Heart left ventricle (tissue), 13 donors: Measurements from ENCODE around the gene TAAR8.
"Not testable (repeated sequence)": the region's sequence is repeated elsewhere in the genome, so short reads cannot be mapped to it uniquely, and the experiment has no call there.

ENCODE experiments used
- POLR2A ChIP-seq, 2 donors: fragments of 450-650 bp; IDR thresholded peaks; one replicate each; pipeline ENCODE4 v1.6.1; 2017; ENCODE audit warnings: antibody characterized with exemption in 2 of 2, mild to moderate bottlenecking in 2 of 2, moderate library complexity in 2 of 2
- TF ChIP-seq, protein P1 (sequence below), 12 donors: fragments of 200-600 bp; sonication (generic) in 4 of 12; IDR thresholded peaks; one replicate each; pipeline versions ENCODE4 v1.5.0 to v1.8.0; 2018 to 2022; ENCODE audit warnings: antibody characterized with exemption in 12 of 12, mild to moderate bottlenecking in 5 of 12
- donor health status: ischemic (EF 13 %, LVEDD 7.1; RV severe dilation, severe dysfunction).
- donor health status: DM: no; HTN: yes; CAD: no.
- donor health status: DM: no; HTN: no; CAD: no.
- donor health status: ischemic (EF 25% LVEDD 6.9; RV normal size, moderate dysfunction).
- donor health status: ischemic (EF 25% LVEDD 5.7; RV mildly dilated, moderate dysfunction).
- donor health status: ischemic (EF 35%, LVEDD 5.7; RV mildly dilated, moderate dysfunction).
- donor health status: nonischemic (EF 11% LVEDD 7.7; RV severe dilation, severe dysfunction).
- donor health status: DM: yes; HTN: yes; CAD: no.
- donor health status: PGD.
- donor health status: ischemic (EF 29% LVEDD 5.4; RV normal size, mild dysfunction).
- donor health status: nonischemic (EF 23%, LVEDD 6.1; RV moderate dilation, normal function).

DNA sequence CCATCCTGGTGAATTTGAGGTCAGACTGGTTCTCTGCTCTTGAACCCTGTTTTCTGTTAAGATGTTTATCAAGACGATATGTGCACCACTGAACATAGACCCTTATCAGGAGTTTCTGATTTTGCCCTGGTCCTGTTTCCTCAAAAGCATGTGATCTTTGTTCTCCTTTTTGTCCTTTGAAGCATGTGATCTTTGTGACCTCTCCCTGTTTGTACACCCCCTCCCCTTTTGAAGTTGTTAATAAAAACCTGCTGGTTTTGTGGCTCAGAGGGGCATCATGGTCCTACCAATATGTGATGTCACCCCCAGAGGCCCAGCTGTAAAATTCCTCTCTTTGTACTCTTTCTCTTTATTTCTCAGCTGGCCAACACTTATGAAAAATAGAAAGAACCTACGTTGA is 17.9 kb upstream of the TAAR8 start:
- TF ChIP-seq, protein P1, sequence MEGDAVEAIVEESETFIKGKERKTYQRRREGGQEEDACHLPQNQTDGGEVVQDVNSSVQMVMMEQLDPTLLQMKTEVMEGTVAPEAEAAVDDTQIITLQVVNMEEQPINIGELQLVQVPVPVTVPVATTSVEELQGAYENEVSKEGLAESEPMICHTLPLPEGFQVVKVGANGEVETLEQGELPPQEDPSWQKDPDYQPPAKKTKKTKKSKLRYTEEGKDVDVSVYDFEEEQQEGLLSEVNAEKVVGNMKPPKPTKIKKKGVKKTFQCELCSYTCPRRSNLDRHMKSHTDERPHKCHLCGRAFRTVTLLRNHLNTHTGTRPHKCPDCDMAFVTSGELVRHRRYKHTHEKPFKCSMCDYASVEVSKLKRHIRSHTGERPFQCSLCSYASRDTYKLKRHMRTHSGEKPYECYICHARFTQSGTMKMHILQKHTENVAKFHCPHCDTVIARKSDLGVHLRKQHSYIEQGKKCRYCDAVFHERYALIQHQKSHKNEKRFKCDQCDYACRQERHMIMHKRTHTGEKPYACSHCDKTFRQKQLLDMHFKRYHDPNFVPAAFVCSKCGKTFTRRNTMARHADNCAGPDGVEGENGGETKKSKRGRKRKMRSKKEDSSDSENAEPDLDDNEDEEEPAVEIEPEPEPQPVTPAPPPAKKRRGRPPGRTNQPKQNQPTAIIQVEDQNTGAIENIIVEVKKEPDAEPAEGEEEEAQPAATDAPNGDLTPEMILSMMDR (IDR thresholded peaks at IDR 0.05), result not testable (repeated sequence)
- not testable (repeated sequence) for TF ChIP-seq POLR2A (IDR thresholded peaks at IDR 0.05)
